Gastroesophageal sphincter (tissue), 3 donors: ENCODE results near the gene RFT1.
A peak's percentile ranks its signal among the peaks of the same experiment; 100 is the strongest.

Experiments
- CTCF ChIP-seq, 4 experiments: fragments of 200-600 bp in 2 of 4; fragments of 450-650 bp in 2 of 4; sonication (generic) in 1 of 4; IDR thresholded peaks; one replicate each; pipeline ENCODE4 v1.5.1; 2017 to 2019; ENCODE audit warnings: antibody characterized with exemption in 4 of 4, mild to moderate bottlenecking in 2 of 4, moderate library complexity in 2 of 4
- POLR2A ChIP-seq, 2 donors: fragments of 450-650 bp; IDR thresholded peaks; one replicate each; pipeline ENCODE4 v1.6.1; 2017; ENCODE audit warnings: antibody characterized with exemption in 2 of 2, mild to moderate bottlenecking in 2 of 2, moderate library complexity in 1 of 2
- POLR2AphosphoS5 ChIP-seq: sonication (generic); formaldehyde crosslinking; IDR thresholded peaks from one replicate; pipeline ENCODE4 v1.6.1; 2017; ENCODE audit warnings: antibody characterized with exemption

- TF ChIP-seq CTCF (IDR thresholded peaks at IDR 0.05), result peak in 3 of 4 experiments; percentile 63 to 78 (median 76)
- TF ChIP-seq POLR2A (IDR thresholded peaks at IDR 0.05), result peak; percentile 56 to 61
- TF ChIP-seq POLR2AphosphoS5, result peak; percentile 69
Measured at GRCh38 chr3:53160660-53161449, 30.6 kb upstream of the RFT1 start, which contains the start of gene PRKCD.
